Nephron progenitor cell (in vitro differentiated cells): ENCODE measurements around the gene FBXO15.

Experiments used
- DNase-seq: peaks from one replicate; pipeline ENCODE4 v3.0.0; 2021
- H3K27ac Mint-ChIP-seq: 2 replicates; pipeline ENCODE4 v1.8.0; 2021; ENCODE audit warnings: mild to moderate bottlenecking, moderate library complexity, mixed read lengths
- H3K27me3 Mint-ChIP-seq: 2 replicates; pipeline ENCODE4 v1.8.0; 2021; ENCODE audit warnings: mild to moderate bottlenecking, low read depth, mixed read lengths; ENCODE audit not compliant: poor library complexity
- H3K36me3 Mint-ChIP-seq: 2 replicates; pipeline ENCODE4 v1.8.0; 2021; ENCODE audit warnings: low read depth, mixed read lengths
- H3K4me1 Mint-ChIP-seq: 2 replicates; pipeline ENCODE4 v1.8.0; 2021; ENCODE audit warnings: mixed read lengths
- H3K4me3 Mint-ChIP-seq: 2 replicates; pipeline ENCODE4 v1.8.0; 2021; ENCODE audit warnings: mild to moderate bottlenecking, moderate library complexity, mixed read lengths
- H3K9me3 Mint-ChIP-seq: 2 replicates; pipeline ENCODE4 v1.8.0; 2021; ENCODE audit warnings: mild to moderate bottlenecking, moderate library complexity, mixed read lengths
- CTCF ChIP-seq: fragments of 200-600 bp; sonication (generic); IDR thresholded peaks from 2 replicates; pipeline ENCODE4 v1.5.0; 2021; ENCODE audit warnings: antibody characterized with exemption

FBXO15 gene

GRCh38 chr18:74141667-74142066 lies 6.0 kb downstream of the FBXO15 start:
- Mint-ChIP-seq H3K36me3 (no peaks in the 10 kb centered on the region), H3K27me3 (peaks cover 19% of the 10 kb centered on the region), H3K4me1 (peaks cover 15% of the 10 kb centered on the region), H3K27ac (no peak overlapping the region), H3K4me3 (no peak overlapping the region), H3K9me3 (no peaks in the 10 kb centered on the region)
- DNase-seq, result no peak
- TF ChIP-seq CTCF, result no peak

GRCh38 chr18:74140582-74140981 lies 7.1 kb downstream of the FBXO15 start:
- no peak overlapping the region for H3K4me3 Mint-ChIP-seq
- peaks cover 15% of the 10 kb centered on the region for H3K4me1 Mint-ChIP-seq
- H3K9me3 Mint-ChIP-seq, result no peaks in the 10 kb centered on the region
- no peak for TF ChIP-seq CTCF
- H3K27me3 Mint-ChIP-seq, result peaks cover 12% of the 10 kb centered on the region
- H3K27ac Mint-ChIP-seq, result no peak overlapping the region
- no peak for DNase-seq
- H3K36me3 Mint-ChIP-seq, result no peaks in the 10 kb centered on the region

GRCh38 chr18:74139888-74140287 lies 7.7 kb downstream of the FBXO15 start:
- Mint-ChIP-seq H3K4me1 (peaks cover 15% of the 10 kb centered on the region), H3K27ac (no peak overlapping the region), H3K36me3 (peaks cover 1% of the 10 kb centered on the region), H3K4me3 (no peak overlapping the region), H3K9me3 (peaks cover 3% of the 10 kb centered on the region), H3K27me3 (peaks cover 11% of the 10 kb centered on the region)
- TF ChIP-seq CTCF, result no peak
- no peak for DNase-seq

- Mint-ChIP-seq H3K27ac (no peak overlapping the region), H3K27me3 (peaks cover 11% of the 10 kb centered on the region), H3K4me3 (no peak overlapping the region), H3K4me1 (peaks cover 15% of the 10 kb centered on the region), H3K36me3 (peaks cover 3% of the 10 kb centered on the region), H3K9me3 (peaks cover 6% of the 10 kb centered on the region)
- no peak for TF ChIP-seq CTCF
- DNase-seq, result no peak
Observed at GRCh38 chr18:74139411-74139810, 8.2 kb downstream of the FBXO15 start.

- Mint-ChIP-seq H3K27ac (no peak overlapping the region), H3K9me3 (peaks cover 14% of the 10 kb centered on the region), H3K36me3 (peaks cover 12% of the 10 kb centered on the region), H3K4me3 (no peak overlapping the region), H3K27me3 (peaks cover 11% of the 10 kb centered on the region), H3K4me1 (peaks cover 23% of the 10 kb centered on the region)
- TF ChIP-seq CTCF, result no peak
- DNase-seq, result no peak
Observed at GRCh38 chr18:74137920-74138538, 9.6 kb downstream of the FBXO15 start.

GRCh38 chr18:74132201-74132600 lies 15.4 kb downstream of the FBXO15 start:
- Mint-ChIP-seq H3K4me1 (peaks cover 20% of the 10 kb centered on the region), H3K36me3 (peaks cover 12% of the 10 kb centered on the region), H3K27me3 (peaks cover 4% of the 10 kb centered on the region), H3K27ac (no peak overlapping the region), H3K4me3 (no peak overlapping the region), H3K9me3 (peaks cover 14% of the 10 kb centered on the region)
- DNase-seq, result no peak
- TF ChIP-seq CTCF, result no peak
